Small intestine (tissue), 7 donors: Measurements from ENCODE around the gene MBD5. TPM values are rescaled to one million over a fixed set of nuclear protein-coding genes. Genes with fewer than 3 reads are reported as not detected.

Source experiments
- DNase-seq, 2 donors: peaks; one replicate each; pipeline versions ENCODE4 v3.0.0 to v3.0.0-alpha.2; 2013
- FAIRE-seq: peaks from 2 replicates; lab custom pipeline; 2012; peaks lifted over from hg19 to GRCh38; lab: Jason Lieb, UNC
- H3K27ac ChIP-seq, 3 donors: one replicate each; pipeline ENCODE4 v1.5.1; 2013; ENCODE audit warnings: low read length in 2 of 3, mild to moderate bottlenecking in 2 of 3, control low read depth in 1 of 3, inconsistent platforms in 1 of 3, low read depth in 1 of 3, moderate library complexity in 1 of 3
- H3K27me3 ChIP-seq, 3 donors: one replicate each; pipeline ENCODE4 v1.6.1; 2013; ENCODE audit warnings: low read length in 3 of 3, inconsistent platforms in 1 of 3; ENCODE audit not compliant: control insufficient read depth in 3 of 3, insufficient read depth in 3 of 3
- H3K36me3 ChIP-seq, 3 donors: one replicate each; pipeline ENCODE4 v1.6.1; 2013; ENCODE audit warnings: low read length in 3 of 3, inconsistent platforms in 1 of 3, low read depth in 1 of 3, mild to moderate bottlenecking in 1 of 3, moderate library complexity in 1 of 3; ENCODE audit not compliant: control insufficient read depth in 3 of 3, insufficient read depth in 2 of 3
- H3K4me1 ChIP-seq, 3 donors: one replicate each; pipeline ENCODE4 v1.6.1; 2013; ENCODE audit warnings: low read length in 2 of 3, inconsistent platforms in 1 of 3, low read depth in 1 of 3, mild to moderate bottlenecking in 1 of 3, moderate library complexity in 1 of 3; ENCODE audit not compliant: control insufficient read depth in 3 of 3, insufficient read depth in 2 of 3
- H3K4me3 ChIP-seq, 3 donors: one replicate each; pipeline ENCODE4 v1.5.1; 2013; ENCODE audit warnings: low read length in 3 of 3, control low read depth in 1 of 3, inconsistent platforms in 1 of 3, low read depth in 1 of 3, mild to moderate bottlenecking in 1 of 3, moderate library complexity in 1 of 3
- H3K9me3 ChIP-seq, 2 donors: one replicate each; pipeline ENCODE4 v1.6.1; 2013; ENCODE audit warnings: low read depth in 1 of 2, low read length in 1 of 2; ENCODE audit not compliant: control insufficient read depth in 2 of 2, insufficient read depth in 1 of 2
- WGBS, 3 donors: extraction: QIAGEN DNeasy Blood & Tissue Kit; methylation state at CpG; one replicate each; pipeline ENCODE4 v1.1.7; 2013; 5-methylcytosine and 5-hydroxymethylcytosine counted together
- polyA plus RNA-seq, 4 donors: library from polyadenylated mRNA; stranded (reverse) in 3 of 4; unstranded in 1 of 4; fragments of 200-250 nt in 3 of 4; fragments of 120-200 nt in 1 of 4; gene quantifications; one replicate each; pipeline versions ENCODE4 v1.2.1 to v1.2.3, GENCODE V29; 2013
- donor health status: healthy with polysubstance abuse.
- donor health status: control.
- donor health status: control.
- donor health status: Bipolar disorder and iron deficiency.
- donor health status: healthy.

MBD5 gene
- polyA plus RNA-seq, 4 donors = 2.7 to 19.2 (median 4.7) TPM

DNA sequence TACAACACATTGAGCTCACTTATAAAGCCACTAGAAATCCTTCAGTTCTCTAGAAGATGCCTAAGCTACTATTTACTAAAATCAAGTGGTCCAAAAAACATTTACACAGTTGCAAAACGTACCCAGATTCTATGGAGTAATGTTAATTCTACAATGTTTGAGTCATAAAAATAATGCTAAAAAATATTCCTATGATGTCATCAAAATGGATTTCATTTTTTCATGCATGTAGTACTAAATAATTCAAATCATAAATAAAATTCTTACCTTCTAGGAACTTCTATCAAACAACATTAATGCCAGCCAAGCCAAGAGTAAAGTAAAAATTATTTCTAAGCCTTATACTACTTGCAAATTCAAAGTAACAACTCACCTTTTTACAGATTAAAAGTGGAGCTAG, 454.7 kb downstream of the MBD5 start:
- no peaks in the 10 kb centered on the region for H3K9me3 ChIP-seq
- 67 to 76% (median 70%) methylated on average over 1 of the region's 1 CpG for WGBS, 3 donors
- H3K4me3 ChIP-seq = no peak overlapping the region
- FAIRE-seq (no peak), DNase-seq (no peak)
- no peak overlapping the region for H3K27ac ChIP-seq
- H3K4me1 ChIP-seq = no peaks in the 10 kb centered on the region
- H3K36me3 ChIP-seq = no peaks in the 10 kb centered on the region
- no peaks in the 10 kb centered on the region for H3K27me3 ChIP-seq

DNA sequence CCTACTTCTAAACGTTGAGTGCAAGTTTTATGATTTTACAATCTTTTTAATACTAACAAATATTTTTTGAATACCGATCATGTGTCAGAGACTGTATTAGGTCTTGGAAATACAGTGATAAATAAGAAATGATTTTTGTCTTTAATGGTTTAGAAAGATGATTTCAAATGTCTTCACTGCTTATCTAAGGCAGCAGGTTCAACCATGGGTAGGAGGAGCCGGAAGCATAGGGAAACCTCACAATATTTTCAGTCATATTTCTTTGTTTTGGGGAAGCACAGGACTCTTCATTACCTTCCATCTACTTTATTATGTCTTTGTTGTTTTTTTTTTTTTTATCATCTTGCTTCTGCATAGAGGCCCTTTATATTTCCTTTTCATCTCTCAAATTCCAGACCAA, 458.5 kb downstream of the MBD5 start:
- Histone ChIP-seq H3K9me3 (no peaks in the 10 kb centered on the region), H3K27ac (no peak overlapping the region), H3K4me3 (no peak overlapping the region), H3K27me3 (no peaks in the 10 kb centered on the region), H3K36me3 (peaks cover 0 to 5% (median 0%) of the 10 kb centered on the region in 3 donors), H3K4me1 (no peaks in the 10 kb centered on the region)
- no peak for DNase-seq
- FAIRE-seq = no peak
- 72 to 76% (median 73%) methylated on average over 3 of the region's 3 CpGs for WGBS, 3 donors

DNA sequence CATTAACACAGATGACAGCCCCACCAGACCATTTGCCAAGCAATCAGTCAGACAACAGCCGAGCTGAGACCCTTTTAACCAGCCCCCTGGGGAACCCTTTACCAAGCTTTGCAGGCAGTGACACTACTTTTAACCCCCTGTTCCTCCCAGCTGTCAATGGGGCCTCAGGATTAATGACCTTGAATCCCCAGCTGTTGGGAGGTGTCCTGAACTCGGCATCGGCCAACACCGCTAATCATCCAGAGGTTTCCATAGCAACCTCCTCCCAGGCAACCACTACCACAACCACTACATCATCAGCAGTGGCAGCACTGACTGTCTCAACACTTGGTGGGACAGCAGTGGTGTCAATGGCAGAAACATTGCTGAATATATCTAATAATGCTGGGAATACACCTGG, 462.8 kb downstream of the MBD5 start:
- Histone ChIP-seq H3K36me3 (peaks cover 0 to 5% (median 0%) of the 10 kb centered on the region in 3 donors), H3K9me3 (no peaks in the 10 kb centered on the region), H3K4me3 (no peak overlapping the region), H3K27me3 (no peaks in the 10 kb centered on the region), H3K27ac (no peak overlapping the region), H3K4me1 (no peaks in the 10 kb centered on the region)
- no peak for FAIRE-seq
- WGBS, 3 donors = 56 to 86% (median 83%) methylated on average over 4 of the region's 4 CpGs
- no peak for DNase-seq

DNA sequence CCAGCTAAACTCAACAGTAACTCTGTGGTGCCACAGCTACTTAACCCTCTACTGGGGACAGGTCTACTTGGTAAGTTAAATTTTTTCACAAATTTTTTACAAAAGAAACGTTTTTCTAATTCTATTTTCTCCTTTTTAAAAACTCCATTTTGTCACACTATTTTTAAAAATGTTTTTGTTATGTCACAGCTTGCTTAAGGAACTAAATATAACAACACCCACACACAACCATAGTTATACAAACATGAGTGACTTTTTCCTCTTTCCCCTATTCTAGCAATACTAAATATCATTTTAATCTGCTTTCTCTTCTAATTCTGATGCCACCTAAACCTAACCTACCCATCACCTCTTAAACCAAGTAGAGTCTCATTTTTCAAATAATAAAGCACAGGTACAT, 463.2 kb downstream of the MBD5 start:
- H3K4me3 ChIP-seq = no peak overlapping the region

DNA sequence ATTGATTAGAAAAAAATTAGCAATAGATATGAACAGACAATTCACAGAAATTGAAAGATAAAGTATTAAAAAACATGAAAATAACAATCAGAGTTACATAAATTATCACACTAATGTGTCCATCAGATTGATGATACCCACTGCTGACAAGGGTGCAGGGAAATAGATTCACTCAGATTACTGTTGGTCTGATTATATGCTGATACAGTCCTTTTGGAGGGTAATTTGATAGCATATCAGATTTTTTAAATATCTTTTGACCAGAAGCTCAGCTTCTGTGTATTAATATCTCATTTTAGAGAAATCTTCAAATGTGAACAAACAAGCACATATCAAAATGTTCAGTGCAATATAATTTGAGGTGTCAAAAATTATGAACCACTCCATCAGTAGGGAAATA, 465.8 kb downstream of the MBD5 start:
- Histone ChIP-seq H3K36me3 (peaks cover 0 to 15% (median 0%) of the 10 kb centered on the region in 3 donors), H3K4me1 (no peaks in the 10 kb centered on the region), H3K4me3 (no peak overlapping the region), H3K9me3 (no peaks in the 10 kb centered on the region), H3K27ac (no peak overlapping the region), H3K27me3 (no peaks in the 10 kb centered on the region)
- DNase-seq = no peak
- FAIRE-seq = no peak

More for the DNA sequence above, 463.2 kb downstream of the MBD5 start:
- FAIRE-seq (no peak), DNase-seq (no peak)
- WGBS, 3 donors = 35 to 53% (median 44%) methylated on average over 1 of the region's 1 CpG
- Histone ChIP-seq H3K4me1 (no peaks in the 10 kb centered on the region), H3K36me3 (peaks cover 0 to 5% (median 0%) of the 10 kb centered on the region in 3 donors), H3K27me3 (no peaks in the 10 kb centered on the region), H3K9me3 (no peaks in the 10 kb centered on the region), H3K27ac (no peak overlapping the region)

DNA sequence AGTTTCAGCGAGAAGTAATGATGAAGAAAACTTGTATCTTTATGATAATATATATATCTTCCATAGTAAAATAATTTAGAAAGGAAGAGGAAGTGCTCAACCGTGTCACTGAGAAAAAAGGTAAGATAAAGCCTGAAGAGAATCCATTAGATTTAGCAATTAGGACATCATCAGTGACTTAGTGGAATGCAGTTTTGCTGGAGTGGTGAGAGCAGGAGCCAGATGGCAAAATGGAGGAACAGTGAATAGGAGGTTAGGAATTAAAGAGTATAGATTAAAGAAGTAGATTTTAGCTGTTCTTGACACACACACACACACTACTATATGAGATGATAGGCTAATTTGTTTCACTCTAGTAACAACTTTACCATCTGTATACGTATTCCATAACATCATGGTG, 466.5 kb downstream of the MBD5 start:
- H3K9me3 ChIP-seq = no peaks in the 10 kb centered on the region
- no peaks in the 10 kb centered on the region for H3K4me1 ChIP-seq
- 90 to 92% (median 92%) methylated on average over 3 of the region's 3 CpGs for WGBS, 3 donors
- no peak for FAIRE-seq
- H3K27me3 ChIP-seq = no peaks in the 10 kb centered on the region
- H3K36me3 ChIP-seq = peaks cover 0 to 15% (median 0%) of the 10 kb centered on the region in 3 donors
- no peak overlapping the region for H3K4me3 ChIP-seq
- H3K27ac ChIP-seq = no peak overlapping the region
- no peak for DNase-seq

DNA sequence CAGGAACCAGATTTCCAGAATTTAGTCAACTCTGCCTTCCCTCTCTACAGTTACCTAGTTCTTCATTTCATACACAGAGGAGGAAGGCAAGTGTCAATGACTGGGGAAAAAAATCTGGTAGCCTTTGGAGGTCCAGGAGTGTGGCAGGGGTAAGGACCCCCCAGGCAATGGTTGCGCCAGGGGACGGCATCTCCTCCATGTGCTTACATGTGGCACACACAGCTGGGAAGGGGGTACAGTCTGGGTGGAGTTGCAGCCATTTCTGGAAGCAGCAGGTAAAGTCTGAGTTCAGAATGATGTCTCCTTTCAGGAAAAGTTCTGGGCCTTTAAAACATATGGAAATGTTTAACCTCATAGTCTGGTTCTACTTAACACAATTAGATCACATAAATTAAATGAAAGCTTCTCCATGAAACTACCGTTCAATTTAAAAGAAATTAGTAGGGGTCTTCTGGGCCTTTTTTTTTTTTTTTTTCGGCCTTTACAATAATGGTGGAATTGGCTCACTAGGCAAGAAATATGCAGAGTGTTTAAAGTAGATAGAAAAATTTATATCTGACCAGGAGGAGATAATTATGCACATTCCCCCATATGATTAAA, 470.0 kb downstream of the MBD5 start:
- H3K27ac ChIP-seq = no peak overlapping the region
- peaks cover 0 to 11% (median 0%) of the 10 kb centered on the region in 3 donors for H3K36me3 ChIP-seq
- H3K27me3 ChIP-seq = no peaks in the 10 kb centered on the region
- FAIRE-seq = no peak
- WGBS, 3 donors = 94 to 97% (median 95%) methylated on average over 4 of the region's 4 CpGs
- H3K9me3 ChIP-seq = no peaks in the 10 kb centered on the region
- no peak for DNase-seq
- no peaks in the 10 kb centered on the region for H3K4me1 ChIP-seq
- H3K4me3 ChIP-seq = no peak overlapping the region

DNA sequence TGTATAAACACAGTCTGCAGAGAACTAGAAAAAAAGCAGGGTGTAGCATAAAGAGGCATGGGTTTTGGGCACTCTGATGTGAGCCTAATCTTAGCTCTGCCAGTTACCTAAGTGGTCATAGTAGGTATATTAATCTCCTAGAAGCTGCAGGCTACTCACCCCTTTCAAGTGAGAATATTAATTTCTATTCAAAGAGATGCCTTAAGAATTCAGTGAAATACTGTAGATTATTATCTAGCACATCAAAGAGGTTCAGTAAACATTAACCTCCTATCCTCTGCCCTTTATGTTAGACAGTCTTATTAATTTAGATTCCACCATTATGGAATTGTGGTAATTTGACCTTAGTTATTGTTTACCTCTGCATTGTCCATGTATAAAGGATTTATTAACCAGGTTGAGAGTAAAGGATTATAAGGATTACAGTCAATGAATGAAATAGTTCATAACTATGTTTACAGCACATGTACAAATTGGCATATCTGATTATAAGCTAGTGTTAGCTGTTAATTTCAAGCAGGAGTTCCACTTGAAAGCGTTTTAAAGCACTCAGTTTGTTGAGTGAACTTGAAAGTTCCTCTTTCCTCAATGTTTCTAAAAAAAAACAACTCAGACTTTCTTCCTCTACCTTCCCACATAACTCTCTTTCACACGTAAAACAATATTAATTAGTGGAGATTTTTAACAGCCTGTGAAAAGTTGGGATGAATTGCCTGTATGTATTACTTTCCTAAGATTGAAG, 473.1 kb downstream of the MBD5 start:
- Histone ChIP-seq H3K27ac (no peak overlapping the region), H3K4me3 (no peak overlapping the region), H3K4me1 (no peaks in the 10 kb centered on the region), H3K27me3 (no peaks in the 10 kb centered on the region), H3K36me3 (peaks cover 0 to 11% (median 0%) of the 10 kb centered on the region in 3 donors), H3K9me3 (no peaks in the 10 kb centered on the region)
- DNase-seq (no peak), FAIRE-seq (no peak)
- 63 to 71% (median 69%) methylated on average over 2 of the region's 2 CpGs for WGBS, 3 donors
